GM23248 (cell line): ENCODE data around the gene CRTAC1. TPM values are rescaled to one million over a fixed set of nuclear protein-coding genes. Genes with fewer than 3 reads are reported as not detected.

ENCODE experiments used
- DNase-seq: peaks from one replicate; pipeline ENCODE4 v3.0.0-alpha.2; 2015
- H2AFZ ChIP-seq: fragments of 200-600 bp; sonication (generic); 2 replicates; pipeline ENCODE4 v1.6.1; 2016; ENCODE audit warnings: antibody characterized with exemption
- H3F3A ChIP-seq: fragments of 200-600 bp; sonication (generic); 2 replicates; pipeline ENCODE4 v1.6.1; 2016; ENCODE audit warnings: mild to moderate bottlenecking, antibody characterized with exemption, mixed run types; ENCODE audit not compliant: insufficient read depth
- H3K27ac ChIP-seq: fragments of 200-600 bp; sonication (generic); 2 replicates; pipeline ENCODE4 v1.5.1; 2016; ENCODE audit warnings: mild to moderate bottlenecking
- H3K27me3 ChIP-seq: fragments of 200-600 bp; sonication (generic); replicated peaks from 2 replicates; pipeline ENCODE4 v1.6.1; 2016; ENCODE audit warnings: mild to moderate bottlenecking; ENCODE audit not compliant: insufficient read depth
- H3K36me3 ChIP-seq: fragments of 200-600 bp; sonication (generic); 2 replicates; pipeline ENCODE4 v1.6.1; 2016; ENCODE audit warnings: low read depth, mild to moderate bottlenecking
- H3K4me1 ChIP-seq: fragments of 200-600 bp; sonication (generic); 2 replicates; pipeline ENCODE4 v1.6.1; 2016; ENCODE audit warnings: mild to moderate bottlenecking; ENCODE audit not compliant: insufficient read depth
- H3K4me2 ChIP-seq: fragments of 200-600 bp; sonication (generic); one replicate; pipeline ENCODE4 v1.6.1; 2016; ENCODE audit warnings: mild to moderate bottlenecking; ENCODE audit not compliant: unreplicated experiment
- H3K4me3 ChIP-seq: fragments of 200-600 bp; sonication (generic); 2 replicates; pipeline ENCODE4 v1.5.1; 2016; ENCODE audit warnings: mild to moderate bottlenecking
- H3K79me2 ChIP-seq: fragments of 200-600 bp; sonication (generic); 2 replicates; pipeline ENCODE4 v1.6.1; 2016; ENCODE audit warnings: mild to moderate bottlenecking; ENCODE audit not compliant: insufficient read depth
- H3K9ac ChIP-seq: fragments of 200-600 bp; sonication (generic); 2 replicates; pipeline ENCODE4 v1.6.1; 2016; ENCODE audit warnings: mild to moderate bottlenecking
- H3K9me2 ChIP-seq: fragments of 200-600 bp; sonication (generic); 2 replicates; pipeline ENCODE4 v1.6.1; 2016; ENCODE audit warnings: mixed run types, mild to moderate bottlenecking, moderate library complexity; ENCODE audit not compliant: insufficient read depth
- H3K9me3 ChIP-seq: fragments of 200-600 bp; sonication (generic); one replicate; pipeline ENCODE4 v1.6.1; 2017; ENCODE audit warnings: low read depth
- H4K20me1 ChIP-seq: fragments of 200-600 bp; sonication (generic); 2 replicates; pipeline ENCODE4 v1.6.0; 2016; ENCODE audit not compliant: insufficient read depth
- EZH2 ChIP-seq: fragments of 200-600 bp; sonication (generic); IDR thresholded peaks from 2 replicates; pipeline ENCODE4 v1.6.1; 2018; ENCODE audit warnings: antibody characterized with exemption, mild to moderate bottlenecking; ENCODE audit not compliant: insufficient read depth, poor library complexity, severe bottlenecking
- EZH2phosphoT487 ChIP-seq: fragments of 200-600 bp; sonication (generic); IDR thresholded peaks from 2 replicates; pipeline ENCODE4 v1.6.1; 2018; ENCODE audit warnings: antibody characterized with exemption, moderate library complexity, mild to moderate bottlenecking, low read depth; ENCODE audit not compliant: insufficient read depth
- WGBS, 2 experiments: methylation state at CpG; one replicate each; pipeline ENCODE4 v1.1.6; 2015 to 2017; ENCODE audit warnings: low lambda C conversion rate in 2 of 2, low coverage in 1 of 2; ENCODE audit errors: missing lambda C conversion rate in 2 of 2; 5-methylcytosine and 5-hydroxymethylcytosine counted together
- in situ Hi-C: fragments of 300-500 bp; cut with MboI; formaldehyde crosslinking; loops from 2 replicates; pipeline ENCODE4 v1.15.0; 2020
- polyA plus RNA-seq: library from polyadenylated mRNA; unstranded; fragments of >200 nt; fragmentation: Nextera tagmentation; extraction: Ambion mirVana; gene quantifications from 2 replicates; pipeline ENCODE4 v1.2.1, GENCODE V29; 2016
- total RNA-seq: library from RNA; depleted of rRNA; stranded (reverse); fragments of >200 nt; shearing (Covaris generic); gene quantifications from 2 replicates; pipeline ENCODE4 v1.2.3, GENCODE V29; 2014

Gene CRTAC1
- total and polyA plus RNA-seq, 2 experiments from 2014 or later = not detected

GRCh38 chr10:97911217-97911616, 119.2 kb downstream of the CRTAC1 start:
- H3K4me1 ChIP-seq = no peaks in the 10 kb centered on the region
- H3K4me2 ChIP-seq = no peak overlapping the region
- TF ChIP-seq EZH2 (no peak), EZH2phosphoT487 (no peak)
- in situ Hi-C loops = loop anchor here (10.0 kb wide), 1 partner anchor 134 kb away; no protein-coding TSS in a partner anchor
- no peak overlapping the region for H3K27ac ChIP-seq
- no peak overlapping the region for H3K9ac ChIP-seq
- whole genome bisulfite sequencing, 2 experiments = 40 to 59% methylated on average over 3 to 5 of the region's 5 CpGs
- H3K9me2 ChIP-seq = no peaks in the 10 kb centered on the region
- H2AFZ ChIP-seq = no peak overlapping the region
- H3K79me2 ChIP-seq = no peaks in the 10 kb centered on the region
- no peak for DNase-seq
- peaks cover 43% of the 10 kb centered on the region for H3K27me3 ChIP-seq
- no peaks in the 10 kb centered on the region for H3K9me3 ChIP-seq
- H4K20me1 ChIP-seq = no peaks in the 10 kb centered on the region
- H3F3A ChIP-seq = no peaks in the 10 kb centered on the region
- no peaks in the 10 kb centered on the region for H3K36me3 ChIP-seq
- H3K4me3 ChIP-seq = no peak overlapping the region

- no peaks in the 10 kb centered on the region for H3K4me1 ChIP-seq
- H3F3A ChIP-seq = no peaks in the 10 kb centered on the region
- H3K9me3 ChIP-seq = no peaks in the 10 kb centered on the region
- H3K4me2 ChIP-seq = no peak overlapping the region
- H3K9me2 ChIP-seq = no peaks in the 10 kb centered on the region
- DNase-seq = no peak
- no peak overlapping the region for H3K9ac ChIP-seq
- in situ Hi-C loops = loop anchor here (10.0 kb wide), 1 partner anchor 134 kb away; no protein-coding TSS in a partner anchor
- TF ChIP-seq EZH2phosphoT487 (no peak), EZH2 (no peak)
- WGBS, 2 experiments = 30 to 43% methylated on average over 4 of the region's 4 CpGs
- no peaks in the 10 kb centered on the region for H3K36me3 ChIP-seq
- H3K4me3 ChIP-seq = no peak overlapping the region
- no peaks in the 10 kb centered on the region for H4K20me1 ChIP-seq
- H3K27me3 ChIP-seq = peaks cover 39% of the 10 kb centered on the region
- no peaks in the 10 kb centered on the region for H3K79me2 ChIP-seq
- H3K27ac ChIP-seq = no peak overlapping the region
- no peak overlapping the region for H2AFZ ChIP-seq
Observed at GRCh38 chr10:97910661-97911060, 119.8 kb downstream of the CRTAC1 start.

- WGBS, 2 experiments = 69 to 71% methylated on average over 11 to 12 of the region's 12 CpGs
- no peak overlapping the region for H2AFZ ChIP-seq
- no peaks in the 10 kb centered on the region for H3K79me2 ChIP-seq
- no peak for DNase-seq
- no peak overlapping the region for H3K4me2 ChIP-seq
- H3K4me3 ChIP-seq = no peak overlapping the region
- TF ChIP-seq EZH2 (no peak), EZH2phosphoT487 (no peak)
- H3K9me2 ChIP-seq = no peaks in the 10 kb centered on the region
- H3K9me3 ChIP-seq = no peaks in the 10 kb centered on the region
- no peak overlapping the region for H3K27ac ChIP-seq
- in situ Hi-C loops = no loop called here
- no peak overlapping the region for H3K9ac ChIP-seq
- H3K4me1 ChIP-seq = no peaks in the 10 kb centered on the region
- H3K36me3 ChIP-seq = no peaks in the 10 kb centered on the region
- no peaks in the 10 kb centered on the region for H3F3A ChIP-seq
- H3K27me3 ChIP-seq = peaks cover 35% of the 10 kb centered on the region
- no peaks in the 10 kb centered on the region for H4K20me1 ChIP-seq
Observed at GRCh38 chr10:97907830-97908229, 122.6 kb downstream of the CRTAC1 start.

GRCh38 chr10:97907211-97907610, 123.2 kb downstream of the CRTAC1 start:
- no peak for DNase-seq
- no peak overlapping the region for H2AFZ ChIP-seq
- H3F3A ChIP-seq = no peaks in the 10 kb centered on the region
- no peak overlapping the region for H3K9ac ChIP-seq
- H3K36me3 ChIP-seq = no peaks in the 10 kb centered on the region
- H3K27me3 ChIP-seq = peaks cover 32% of the 10 kb centered on the region
- no peaks in the 10 kb centered on the region for H3K79me2 ChIP-seq
- no peaks in the 10 kb centered on the region for H3K9me2 ChIP-seq
- no peak overlapping the region for H3K4me2 ChIP-seq
- WGBS, 2 experiments = 48 to 60% methylated on average over 5 to 6 of the region's 6 CpGs
- H4K20me1 ChIP-seq = no peaks in the 10 kb centered on the region
- no peaks in the 10 kb centered on the region for H3K4me1 ChIP-seq
- TF ChIP-seq EZH2phosphoT487 = no peak
- TF ChIP-seq EZH2 = no peak
- in situ Hi-C loops = no loop called here
- no peaks in the 10 kb centered on the region for H3K9me3 ChIP-seq
- no peak overlapping the region for H3K4me3 ChIP-seq
- H3K27ac ChIP-seq = no peak overlapping the region

GRCh38 chr10:97905276-97905675, 125.1 kb downstream of the CRTAC1 start:
- Histone ChIP-seq H3K27me3 (peaks cover 18% of the 10 kb centered on the region), H3K27ac (no peak overlapping the region), H3K4me2 (no peak overlapping the region), H3F3A (no peaks in the 10 kb centered on the region), H3K4me3 (no peak overlapping the region), H3K9me2 (no peaks in the 10 kb centered on the region), H2AFZ (no peak overlapping the region), H4K20me1 (no peaks in the 10 kb centered on the region), H3K79me2 (no peaks in the 10 kb centered on the region), H3K4me1 (no peaks in the 10 kb centered on the region), H3K36me3 (no peaks in the 10 kb centered on the region), H3K9me3 (no peaks in the 10 kb centered on the region), H3K9ac (no peak overlapping the region)
- no peak for TF ChIP-seq EZH2
- no peak for TF ChIP-seq EZH2phosphoT487
- in situ Hi-C loops = no loop called here
- DNase-seq = no peak
- 73 to 74% methylated on average over 8 of the region's 8 CpGs for WGBS, 2 experiments
